Caco-2 (cell line): ENCODE data around the gene PAM. TPM values are rescaled to one million over a fixed set of nuclear protein-coding genes. Genes with fewer than 3 reads are reported as not detected.

ENCODE experiments used
- BruUV-seq: library from RNA; stranded (reverse); fragments of 400-500 nt; replicated peaks from 2 replicates; lab custom pipeline; 2021; lab: Mats Ljungman, UMichigan
- CTCF ChIA-PET: fragments of 300-600 bp; sonication (Branson Sonifier 250); formaldehyde crosslinking; loops from one replicate; lab custom pipeline; 2022; ENCODE audit warnings: antibody characterized with exemption; lab: Charles Lee
- POLR2A ChIA-PET: fragments of 300-600 bp; sonication (Branson Sonifier 250); formaldehyde crosslinking; loops from one replicate; lab custom pipeline; 2022; ENCODE audit warnings: antibody characterized with exemption; lab: Charles Lee
- DNase-seq, 2 experiments: peaks; one replicate each; pipeline versions ENCODE4 v3.0.0 to v3.0.0-alpha.2; 2020 to 2022
- H3K27me3 ChIP-seq: replicated peaks from 2 replicates; pipeline ENCODE4 v1.6.0; 2011; ENCODE audit warnings: low read length; ENCODE audit not compliant: control insufficient read depth, insufficient read depth
- H3K36me3 ChIP-seq: 2 replicates; pipeline ENCODE4 v1.5.1; 2011; ENCODE audit warnings: low read length; ENCODE audit not compliant: control insufficient read depth, insufficient read depth
- H3K4me1 ChIP-seq: fragments of 250-450 bp; sonication (Bioruptor Pico); 2 replicates; pipeline ENCODE4 v1.5.1; 2020; ENCODE audit warnings: mild to moderate bottlenecking
- H3K4me3 ChIP-seq: 2 replicates; pipeline ENCODE4 v1.5.1; 2011; ENCODE audit warnings: low read depth, mild to moderate bottlenecking, control low read depth, low read length
- H3K9me3 ChIP-seq: fragments of 250-450 bp; sonication (Bioruptor Pico); 2 replicates; pipeline ENCODE4 v1.5.1; 2020; ENCODE audit warnings: mild to moderate bottlenecking, moderate library complexity
- H3K27ac Mint-ChIP-seq: one replicate; pipeline ENCODE4 v1.8.0; 2022; ENCODE audit warnings: mixed read lengths; ENCODE audit not compliant: unreplicated experiment
- H3K27me3 Mint-ChIP-seq: one replicate; pipeline ENCODE4 v1.8.0; 2022; ENCODE audit warnings: mixed read lengths; ENCODE audit not compliant: insufficient read depth, unreplicated experiment
- H3K36me3 Mint-ChIP-seq: one replicate; pipeline ENCODE4 v1.8.0; 2022; ENCODE audit warnings: mild to moderate bottlenecking, mixed read lengths; ENCODE audit not compliant: insufficient read depth, unreplicated experiment
- H3K4me1 Mint-ChIP-seq: one replicate; pipeline ENCODE4 v1.8.0; 2022; ENCODE audit warnings: low read depth, mixed read lengths; ENCODE audit not compliant: unreplicated experiment
- H3K4me3 Mint-ChIP-seq: one replicate; pipeline ENCODE4 v1.8.0; 2022; ENCODE audit warnings: mild to moderate bottlenecking, moderate library complexity, mixed read lengths; ENCODE audit not compliant: unreplicated experiment
- H3K9me3 Mint-ChIP-seq: one replicate; pipeline ENCODE4 v1.8.0; 2022; ENCODE audit warnings: mixed read lengths; ENCODE audit not compliant: unreplicated experiment
- intact Hi-C: fragments of 100-400 bp; cut with micrococcal nuclease; formaldehyde crosslinking; loops from one replicate; pipeline ENCODE4 v1.10.0; 2022; ENCODE audit not compliant: unreplicated experiment
- total RNA-seq: library from RNA; stranded (reverse); gene quantifications from 2 replicates; pipeline ENCODE4 v1.2.3, GENCODE V29; 2022
- TF ChIP-seq, protein P1 (sequence below), 2 experiments: fragments of 200-600 bp in 1 of 2; IDR thresholded peaks; 1 replicate in 1 of 2; 2 replicates in 1 of 2; pipeline versions ENCODE4 v1.5.1 to v1.8.0; 2011 to 2022; ENCODE audit warnings: antibody characterized with exemption in 1 of 2, control low read depth in 1 of 2, inconsistent platforms in 1 of 2, low read depth in 1 of 2, low read length in 1 of 2, mild to moderate bottlenecking in 1 of 2, moderate library complexity in 1 of 2; ENCODE audit not compliant: insufficient read depth in 1 of 2, severe bottlenecking in 1 of 2, unreplicated experiment in 1 of 2

Gene PAM
- total RNA-seq, 1 experiment from 2014 or later = 48.0 TPM

DNA sequence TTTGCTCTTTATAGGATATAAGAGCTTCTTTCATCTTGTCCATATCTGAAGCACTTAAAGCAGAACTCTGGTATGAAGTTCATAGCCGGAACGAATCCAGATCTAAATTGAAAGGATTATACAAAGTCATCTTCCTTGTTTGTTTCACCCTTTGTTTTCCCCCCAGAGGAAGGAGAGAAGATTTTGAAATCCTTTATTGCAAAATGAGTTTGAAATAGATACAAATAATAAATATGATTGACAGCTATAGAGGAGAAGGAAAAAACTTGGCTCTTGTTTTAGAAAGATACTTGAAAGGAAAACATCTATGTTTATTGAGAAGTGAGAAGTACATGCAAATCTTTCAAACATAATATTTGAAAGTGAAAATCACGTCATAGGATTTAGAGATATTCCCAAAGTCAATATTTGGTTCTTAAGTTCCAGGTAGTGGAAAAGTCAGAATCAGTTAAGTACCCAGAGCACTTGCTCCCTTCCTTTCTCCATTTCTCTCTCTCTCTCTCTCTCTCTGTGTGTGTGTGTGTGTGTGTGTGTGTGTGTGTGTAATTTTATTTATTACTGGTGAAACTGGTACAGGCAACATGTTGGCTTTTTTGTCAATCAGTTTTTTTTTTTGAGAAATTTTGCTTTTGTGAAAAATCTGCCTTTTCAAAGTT is 27.2 kb downstream of the PAM start:
- no peak overlapping the region for H3K27ac Mint-ChIP-seq

GRCh38 chr5:102787134-102787533 is 32.0 kb downstream of the PAM start:
- peaks cover 11% of the 10 kb centered on the region for H3K4me1 ChIP-seq
- no peaks in the 10 kb centered on the region for H3K36me3 ChIP-seq
- ChIA-PET CTCF (no interaction called here), POLR2A (no interaction called here)
- no peaks in the 10 kb centered on the region for H3K9me3 Mint-ChIP-seq
- TF ChIP-seq, protein P1, sequence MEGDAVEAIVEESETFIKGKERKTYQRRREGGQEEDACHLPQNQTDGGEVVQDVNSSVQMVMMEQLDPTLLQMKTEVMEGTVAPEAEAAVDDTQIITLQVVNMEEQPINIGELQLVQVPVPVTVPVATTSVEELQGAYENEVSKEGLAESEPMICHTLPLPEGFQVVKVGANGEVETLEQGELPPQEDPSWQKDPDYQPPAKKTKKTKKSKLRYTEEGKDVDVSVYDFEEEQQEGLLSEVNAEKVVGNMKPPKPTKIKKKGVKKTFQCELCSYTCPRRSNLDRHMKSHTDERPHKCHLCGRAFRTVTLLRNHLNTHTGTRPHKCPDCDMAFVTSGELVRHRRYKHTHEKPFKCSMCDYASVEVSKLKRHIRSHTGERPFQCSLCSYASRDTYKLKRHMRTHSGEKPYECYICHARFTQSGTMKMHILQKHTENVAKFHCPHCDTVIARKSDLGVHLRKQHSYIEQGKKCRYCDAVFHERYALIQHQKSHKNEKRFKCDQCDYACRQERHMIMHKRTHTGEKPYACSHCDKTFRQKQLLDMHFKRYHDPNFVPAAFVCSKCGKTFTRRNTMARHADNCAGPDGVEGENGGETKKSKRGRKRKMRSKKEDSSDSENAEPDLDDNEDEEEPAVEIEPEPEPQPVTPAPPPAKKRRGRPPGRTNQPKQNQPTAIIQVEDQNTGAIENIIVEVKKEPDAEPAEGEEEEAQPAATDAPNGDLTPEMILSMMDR (IDR thresholded peaks at IDR 0.05; ENCODE audit: insufficient read depth in 1 of 2, low read depth in 1 of 2, low read length in 1 of 2, severe bottlenecking in 1 of 2, unreplicated experiment in 1 of 2) = no peak
- no peaks in the 10 kb centered on the region for H3K27me3 ChIP-seq
- H3K27me3 Mint-ChIP-seq = no peaks in the 10 kb centered on the region
- H3K9me3 ChIP-seq = no peaks in the 10 kb centered on the region
- no peak overlapping the region for H3K27ac Mint-ChIP-seq
- intact Hi-C loops = loop anchor here (10.0 kb wide), 1 partner anchor 438 kb away; no protein-coding TSS in a partner anchor
- H3K36me3 Mint-ChIP-seq = no peaks in the 10 kb centered on the region
- peaks cover 6% of the 10 kb centered on the region for H3K4me1 Mint-ChIP-seq
- no TSS peak for BruUV-seq
- DNase-seq = no peak
- no peak overlapping the region for H3K4me3 ChIP-seq
- no peak overlapping the region for H3K4me3 Mint-ChIP-seq

More for the DNA sequence above, 27.2 kb downstream of the PAM start:
- BruUV-seq = no TSS peak
- no peak for DNase-seq
- Histone ChIP-seq H3K4me1 (no peaks in the 10 kb centered on the region), H3K4me3 (no peak overlapping the region), H3K27me3 (no peaks in the 10 kb centered on the region), H3K9me3 (no peaks in the 10 kb centered on the region), H3K36me3 (no peaks in the 10 kb centered on the region)
- intact Hi-C loops = loop anchor here (5.0 to 10.0 kb wide), 2 partner anchors 175 to 442 kb away; no protein-coding TSS in a partner anchor
- Mint-ChIP-seq H3K36me3 (no peaks in the 10 kb centered on the region), H3K9me3 (no peaks in the 10 kb centered on the region), H3K4me3 (no peak overlapping the region), H3K4me1 (no peaks in the 10 kb centered on the region), H3K27me3 (no peaks in the 10 kb centered on the region)
- TF ChIP-seq, protein P1 (IDR thresholded peaks at IDR 0.05; ENCODE audit: insufficient read depth in 1 of 2, low read depth in 1 of 2, low read length in 1 of 2, severe bottlenecking in 1 of 2, unreplicated experiment in 1 of 2) = no peak
- CTCF ChIA-PET = interaction anchor here (1.7 kb wide), 1 partner anchor 101 kb away, joined by 6 read pairs; no protein-coding TSS in a partner anchor
- POLR2A ChIA-PET = no interaction called here

- Histone ChIP-seq H3K4me1 (peaks cover 17% of the 10 kb centered on the region), H3K9me3 (no peaks in the 10 kb centered on the region), H3K36me3 (no peaks in the 10 kb centered on the region), H3K27me3 (no peaks in the 10 kb centered on the region), H3K4me3 (no peak overlapping the region)
- Mint-ChIP-seq H3K27ac (no peak overlapping the region), H3K27me3 (no peaks in the 10 kb centered on the region), H3K36me3 (no peaks in the 10 kb centered on the region), H3K4me3 (no peak overlapping the region), H3K4me1 (peaks cover 8% of the 10 kb centered on the region), H3K9me3 (no peaks in the 10 kb centered on the region)
- POLR2A ChIA-PET = no interaction called here
- BruUV-seq = no TSS peak
- CTCF ChIA-PET = no interaction called here
- TF ChIP-seq, protein P1 (IDR thresholded peaks at IDR 0.05; ENCODE audit: insufficient read depth in 1 of 2, low read depth in 1 of 2, low read length in 1 of 2, severe bottlenecking in 1 of 2, unreplicated experiment in 1 of 2) = no peak
- DNase-seq = no peak
- intact Hi-C loops = loop anchor here (10.0 kb wide), 1 partner anchor 436 kb away; no protein-coding TSS in a partner anchor
These were observed 33.7 kb downstream of the PAM start for GRCh38 chr5:102788788-102789187.
